Tibial nerve (tissue), 4 donors: ENCODE data around the gene PIK3AP1. TPM values are rescaled to one million over a fixed set of nuclear protein-coding genes. Genes with fewer than 3 reads are reported as not detected.

Experiments
- DNase-seq, 2 donors: peaks; one replicate each; pipeline ENCODE4 v3.0.0-alpha.2; 2019; ENCODE audit warnings: low spot score in 2 of 2
- H3K27ac ChIP-seq, 4 donors: fragments of 200-600 bp; sonication (generic) in 3 of 4; one replicate each; pipeline ENCODE4 v1.5.1; 2017 to 2019; ENCODE audit warnings: mild to moderate bottlenecking in 1 of 4
- H3K27me3 ChIP-seq, 2 donors: fragments of 200-600 bp; sonication (generic) in 1 of 2; one replicate each; pipeline versions ENCODE4 v1.5.1 to v1.6.0; 2017 to 2019
- H3K36me3 ChIP-seq, 3 donors: fragments of 200-600 bp; sonication (generic); one replicate each; pipeline ENCODE4 v1.5.1; 2018 to 2019
- H3K4me1 ChIP-seq, 4 donors: fragments of 200-600 bp; sonication (generic) in 3 of 4; one replicate each; pipeline ENCODE4 v1.5.1; 2017 to 2019
- H3K4me3 ChIP-seq, 4 donors: fragments of 200-600 bp; sonication (generic) in 3 of 4; one replicate each; pipeline ENCODE4 v1.5.1; 2017 to 2019; ENCODE audit warnings: mild to moderate bottlenecking in 1 of 4, moderate library complexity in 1 of 4
- H3K9me3 ChIP-seq, 4 donors: fragments of 200-600 bp; sonication (generic) in 3 of 4; one replicate each; pipeline ENCODE4 v1.5.1; 2017 to 2019
- CTCF ChIP-seq, 5 experiments: fragments of 200-600 bp in 3 of 5; fragments of 450-650 bp in 2 of 5; sonication (generic) in 3 of 5; IDR thresholded peaks; one replicate each; pipeline ENCODE4 v1.5.1; 2016 to 2019; ENCODE audit warnings: antibody characterized with exemption in 5 of 5, mild to moderate bottlenecking in 3 of 5, moderate library complexity in 2 of 5
- EP300 ChIP-seq, 2 donors: sonication (generic); formaldehyde crosslinking; IDR thresholded peaks; one replicate each; pipeline ENCODE4 v1.6.1; 2017; ENCODE audit warnings: antibody characterized with exemption in 2 of 2, mild to moderate bottlenecking in 1 of 2
- POLR2A ChIP-seq, 2 donors: fragments of 450-650 bp; IDR thresholded peaks; one replicate each; pipeline ENCODE4 v1.6.1; 2017; ENCODE audit warnings: antibody characterized with exemption in 2 of 2, mild to moderate bottlenecking in 2 of 2, moderate library complexity in 2 of 2
- WGBS, 2 donors: methylation state at CpG; one replicate each; pipeline ENCODE4 v1.1.5; 2018; 5-methylcytosine and 5-hydroxymethylcytosine counted together
- total RNA-seq, 4 donors: library from RNA; depleted of rRNA; stranded (reverse); fragments of >200 nt; gene quantifications; one replicate each; pipeline ENCODE4 v1.1.0, GENCODE V29; 2016

The PIK3AP1 gene
- total RNA-seq, 4 donors from 2014 or later: 7.1 to 21.3 (median 14.2) TPM

GRCh38 chr10:96584474-96584873 lies 135.8 kb downstream of the PIK3AP1 start:
- Histone ChIP-seq H3K4me3 (no peak overlapping the region), H3K9me3 (no peaks in the 10 kb centered on the region), H3K4me1 (peaks cover 0 to 77% (median 27%) of the 10 kb centered on the region in 4 donors), H3K27ac (no peak overlapping the region), H3K36me3 (no peaks in the 10 kb centered on the region), H3K27me3 (no peaks in the 10 kb centered on the region)
- 84 to 87% methylated on average over 9 of the region's 9 CpGs for WGBS, 2 donors
- no peak for TF ChIP-seq EP300 (IDR thresholded peaks at IDR 0.05)
- DNase-seq: no peak

- no peak for TF ChIP-seq CTCF (IDR thresholded peaks at IDR 0.05)
- TF ChIP-seq POLR2A (IDR thresholded peaks at IDR 0.05): no peak
- no peak for TF ChIP-seq EP300 (IDR thresholded peaks at IDR 0.05)
- no peaks in the 10 kb centered on the region for H3K9me3 ChIP-seq
- H3K4me1 ChIP-seq: peaks cover 0 to 80% (median 27%) of the 10 kb centered on the region in 4 donors
- H3K27ac ChIP-seq: no peak overlapping the region
- no peaks in the 10 kb centered on the region for H3K27me3 ChIP-seq
- H3K4me3 ChIP-seq: no peak overlapping the region
- no peaks in the 10 kb centered on the region for H3K36me3 ChIP-seq
- no peak for DNase-seq
- WGBS, 2 donors: 68 to 69% methylated on average over 1 of the region's 1 CpG
Observed at GRCh38 chr10:96584035-96584434, 136.3 kb downstream of the PIK3AP1 start.

GRCh38 chr10:96579133-96579532 lies 141.2 kb downstream of the PIK3AP1 start:
- 66 to 76% methylated on average over 2 of the region's 2 CpGs for WGBS, 2 donors
- TF ChIP-seq POLR2A (IDR thresholded peaks at IDR 0.05): no peak
- no peak for TF ChIP-seq EP300 (IDR thresholded peaks at IDR 0.05)
- TF ChIP-seq CTCF (IDR thresholded peaks at IDR 0.05): no peak

GRCh38 chr10:96578633-96579032 lies 141.7 kb downstream of the PIK3AP1 start:
- no peak for DNase-seq
- Histone ChIP-seq H3K4me1 (peaks cover 0 to 73% (median 16%) of the 10 kb centered on the region in 4 donors), H3K27ac (no peak overlapping the region), H3K9me3 (no peaks in the 10 kb centered on the region), H3K4me3 (no peak overlapping the region), H3K27me3 (no peaks in the 10 kb centered on the region), H3K36me3 (peaks cover 0 to 8% (median 0%) of the 10 kb centered on the region in 3 donors)
- TF ChIP-seq CTCF (IDR thresholded peaks at IDR 0.05): no peak
- no peak for TF ChIP-seq POLR2A (IDR thresholded peaks at IDR 0.05)
- no peak for TF ChIP-seq EP300 (IDR thresholded peaks at IDR 0.05)
- WGBS, 2 donors: 87 to 95% methylated on average over 5 of the region's 5 CpGs

More at GRCh38 chr10:96579133-96579532, 141.2 kb downstream of the PIK3AP1 start:
- H3K27ac ChIP-seq: no peak overlapping the region
- no peak for DNase-seq
- no peak overlapping the region for H3K4me3 ChIP-seq
- peaks cover 0 to 8% (median 0%) of the 10 kb centered on the region in 3 donors for H3K36me3 ChIP-seq
- peaks cover 0 to 78% (median 17%) of the 10 kb centered on the region in 4 donors for H3K4me1 ChIP-seq
- no peaks in the 10 kb centered on the region for H3K27me3 ChIP-seq
- H3K9me3 ChIP-seq: no peaks in the 10 kb centered on the region

- no peaks in the 10 kb centered on the region for H3K9me3 ChIP-seq
- no peak for TF ChIP-seq POLR2A (IDR thresholded peaks at IDR 0.05)
- H3K27me3 ChIP-seq: no peaks in the 10 kb centered on the region
- no peak overlapping the region for H3K27ac ChIP-seq
- no peak for DNase-seq
- 77 to 80% methylated on average over 4 of the region's 4 CpGs for WGBS, 2 donors
- peaks cover 0 to 8% (median 0%) of the 10 kb centered on the region in 3 donors for H3K36me3 ChIP-seq
- H3K4me1 ChIP-seq: peaks cover 0 to 67% (median 13%) of the 10 kb centered on the region in 4 donors
- H3K4me3 ChIP-seq: no peak overlapping the region
Observed at GRCh38 chr10:96578022-96578421, 142.3 kb downstream of the PIK3AP1 start.

GRCh38 chr10:96577069-96577468 lies 143.2 kb downstream of the PIK3AP1 start:
- TF ChIP-seq POLR2A (IDR thresholded peaks at IDR 0.05): no peak
- TF ChIP-seq EP300 (IDR thresholded peaks at IDR 0.05): no peak
- TF ChIP-seq CTCF (IDR thresholded peaks at IDR 0.05): no peak
- no peak for DNase-seq
- no peaks in the 10 kb centered on the region for H3K27me3 ChIP-seq
- WGBS, 2 donors: 96 to 100% methylated on average over 1 of the region's 1 CpG
- no peaks in the 10 kb centered on the region for H3K9me3 ChIP-seq
- peaks cover 0 to 59% (median 7%) of the 10 kb centered on the region in 4 donors for H3K4me1 ChIP-seq
- H3K4me3 ChIP-seq: no peak overlapping the region
- H3K36me3 ChIP-seq: peaks cover 0 to 8% (median 0%) of the 10 kb centered on the region in 3 donors
- H3K27ac ChIP-seq: no peak overlapping the region
